Psoas muscle (tissue), 8 donors: ENCODE measurements around the gene KRTAP6-1. TPM values are rescaled to one million over a fixed set of nuclear protein-coding genes. Genes with fewer than 3 reads are reported as not detected.

Experiments
- ATAC-seq, 4 donors: fragments of 200-7000 bp; cut with Tn5 transposase; one replicate each; pipeline ENCODE4 v1.9.1; 2020; ENCODE audit warnings: moderate library complexity in 3 of 4, mild to moderate bottlenecking in 2 of 4
- DNase-seq, 2 donors: peaks; one replicate each; pipeline ENCODE4 v3.0.0-alpha.2; 2020
- H3K27ac ChIP-seq: fragments of 200-600 bp; one replicate; pipeline ENCODE4 v1.8.0; 2022
- H3K27me3 ChIP-seq, 3 donors: fragments of 200-600 bp in 1 of 3; one replicate each; pipeline versions ENCODE4 v1.6.1 to v1.8.0; 2013 to 2022; ENCODE audit warnings: low read length in 2 of 3, mild to moderate bottlenecking in 2 of 3, moderate library complexity in 1 of 3; ENCODE audit not compliant: insufficient read depth in 3 of 3
- H3K36me3 ChIP-seq, 2 donors: fragments of 200-600 bp in 1 of 2; one replicate each; pipeline versions ENCODE4 v1.6.1 to v1.8.0; 2013 to 2022; ENCODE audit warnings: low read depth in 1 of 2, mild to moderate bottlenecking in 1 of 2, moderate library complexity in 1 of 2; ENCODE audit not compliant: insufficient read depth in 1 of 2
- H3K4me1 ChIP-seq: fragments of 200-600 bp; one replicate; pipeline ENCODE4 v1.8.0; 2022
- H3K4me3 ChIP-seq: fragments of 200-600 bp; one replicate; pipeline ENCODE4 v1.8.0; 2022; ENCODE audit warnings: mild to moderate bottlenecking
- H3K9me3 ChIP-seq: fragments of 200-600 bp; one replicate; pipeline ENCODE4 v1.8.0; 2022
- WGBS, 3 donors: extraction: QIAGEN DNeasy Blood & Tissue Kit; methylation state at CpG; one replicate each; pipeline versions ENCODE4 v1.1.6 to v1.1.7; 2013; 5-methylcytosine and 5-hydroxymethylcytosine counted together
- intact Hi-C, 2 donors: fragments of 100-400 bp; cut with DNase I; formaldehyde crosslinking; loops; one replicate each; pipeline versions ENCODE4 v1.11.0 to v1.14.2; 2022
- polyA plus RNA-seq, 3 donors: library from polyadenylated mRNA; stranded (reverse); fragments of 200-250 nt; gene quantifications; one replicate each; pipeline ENCODE4 v1.2.3, GENCODE V29; 2013
- total RNA-seq, 4 donors: library from RNA; stranded (reverse); fragmentation: NEBNext Ultra II Directional in 2 of 4; extraction: Animal tissue kit (Norgen Biotek cat#: 25700) in 2 of 4; gene quantifications; one replicate each; pipeline versions ENCODE4 v1.2.1 to v1.2.4, GENCODE V29; 2021 to 2023
- TF ChIP-seq, protein P1 (sequence below): fragments of 200-600 bp; IDR thresholded peaks from one replicate; pipeline ENCODE4 v1.8.0; 2022; ENCODE audit warnings: antibody characterized with exemption
- donor health status: healthy with polysubstance abuse.
- donor health status: DM: no; HTN: no; CAD: no; lungs with moderate emphysema.
- donor health status: Bipolar disorder and iron deficiency.
- donor health status: healthy.
- donor health status: DM: yes; HTN: yes; CAD: no.
- donor health status: DM: no; HTN: no; CAD: no.
- donor health status: DM: no; HTN: no; CAD: no.
- donor health status: DM: yes; HTN: yes; CAD: no.

KRTAP6-1 gene
- total and polyA plus RNA-seq, 7 donors = not detected

DNA sequence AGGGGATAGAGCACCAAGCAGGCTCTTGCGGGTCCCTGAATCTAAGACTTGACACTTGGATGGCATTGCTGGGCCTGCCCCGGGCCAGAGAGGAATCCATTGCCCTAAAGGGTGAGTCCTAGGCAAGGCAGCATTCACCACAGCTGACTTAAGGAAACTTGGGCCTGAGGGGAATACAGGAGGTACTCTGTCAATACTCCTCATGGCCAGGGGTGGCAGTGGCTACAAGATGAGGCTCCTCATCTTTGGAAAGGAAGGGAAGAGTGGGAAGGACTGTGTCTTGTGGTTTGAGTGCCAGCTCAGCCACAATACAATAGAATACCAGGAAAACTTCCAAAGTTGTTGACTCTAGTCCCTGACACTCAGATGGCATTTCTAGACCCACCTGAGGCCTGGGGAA lies 7.8 kb downstream of the KRTAP6-1 start:
- no peaks in the 10 kb centered on the region for H3K27me3 ChIP-seq
- no peaks in the 10 kb centered on the region for H3K9me3 ChIP-seq
- H3K27ac ChIP-seq = no peak overlapping the region
- H3K36me3 ChIP-seq = no peaks in the 10 kb centered on the region
- TF ChIP-seq, protein P1, sequence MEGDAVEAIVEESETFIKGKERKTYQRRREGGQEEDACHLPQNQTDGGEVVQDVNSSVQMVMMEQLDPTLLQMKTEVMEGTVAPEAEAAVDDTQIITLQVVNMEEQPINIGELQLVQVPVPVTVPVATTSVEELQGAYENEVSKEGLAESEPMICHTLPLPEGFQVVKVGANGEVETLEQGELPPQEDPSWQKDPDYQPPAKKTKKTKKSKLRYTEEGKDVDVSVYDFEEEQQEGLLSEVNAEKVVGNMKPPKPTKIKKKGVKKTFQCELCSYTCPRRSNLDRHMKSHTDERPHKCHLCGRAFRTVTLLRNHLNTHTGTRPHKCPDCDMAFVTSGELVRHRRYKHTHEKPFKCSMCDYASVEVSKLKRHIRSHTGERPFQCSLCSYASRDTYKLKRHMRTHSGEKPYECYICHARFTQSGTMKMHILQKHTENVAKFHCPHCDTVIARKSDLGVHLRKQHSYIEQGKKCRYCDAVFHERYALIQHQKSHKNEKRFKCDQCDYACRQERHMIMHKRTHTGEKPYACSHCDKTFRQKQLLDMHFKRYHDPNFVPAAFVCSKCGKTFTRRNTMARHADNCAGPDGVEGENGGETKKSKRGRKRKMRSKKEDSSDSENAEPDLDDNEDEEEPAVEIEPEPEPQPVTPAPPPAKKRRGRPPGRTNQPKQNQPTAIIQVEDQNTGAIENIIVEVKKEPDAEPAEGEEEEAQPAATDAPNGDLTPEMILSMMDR = no peak
- H3K4me3 ChIP-seq = no peak overlapping the region
- intact Hi-C loops = no loop called here
- ATAC-seq (no peak), DNase-seq (no peak)
- no peaks in the 10 kb centered on the region for H3K4me1 ChIP-seq
- 83 to 87% (median 86%) methylated on average over 2 of the region's 2 CpGs for WGBS, 3 donors

DNA sequence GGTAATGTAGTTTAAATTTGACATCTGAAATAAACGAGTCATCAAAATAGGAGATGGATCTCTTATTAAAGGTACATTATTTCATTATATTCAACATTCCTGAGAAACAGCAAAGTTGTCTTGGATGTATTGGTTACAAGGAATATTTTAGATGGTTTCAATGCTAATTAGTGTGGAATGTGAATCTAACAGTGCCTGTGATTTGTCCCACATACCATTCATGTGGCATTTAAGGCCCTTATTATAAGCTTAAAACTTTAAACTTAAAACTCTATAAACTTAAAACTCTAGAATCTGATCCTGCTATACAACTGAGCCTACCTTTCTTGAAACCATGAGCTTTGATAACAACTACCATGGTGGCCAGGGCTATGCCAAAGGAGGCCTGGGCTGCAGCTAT lies 12.9 kb downstream of the KRTAP6-1 start, which contains the start of gene KRTAP22-1:
Gene KRTAP22-1 (plus strand): TSS at position 301 of the 400 bp plus-strand sequence.
- Histone ChIP-seq H3K9me3 (no peaks in the 10 kb centered on the region), H3K36me3 (no peaks in the 10 kb centered on the region), H3K4me1 (no peaks in the 10 kb centered on the region), H3K27me3 (no peaks in the 10 kb centered on the region), H3K27ac (no peak within 1 kb of the TSS), H3K4me3 (no peak within 1 kb of the TSS)
- TF ChIP-seq, protein P1 = no peak
- intact Hi-C loops = no loop called here
- DNase-seq = no peak
- ATAC-seq = no peak
- WGBS, 3 donors = 50 to 91% (median 50%) methylated on average over 1 of the region's 1 CpG

DNA sequence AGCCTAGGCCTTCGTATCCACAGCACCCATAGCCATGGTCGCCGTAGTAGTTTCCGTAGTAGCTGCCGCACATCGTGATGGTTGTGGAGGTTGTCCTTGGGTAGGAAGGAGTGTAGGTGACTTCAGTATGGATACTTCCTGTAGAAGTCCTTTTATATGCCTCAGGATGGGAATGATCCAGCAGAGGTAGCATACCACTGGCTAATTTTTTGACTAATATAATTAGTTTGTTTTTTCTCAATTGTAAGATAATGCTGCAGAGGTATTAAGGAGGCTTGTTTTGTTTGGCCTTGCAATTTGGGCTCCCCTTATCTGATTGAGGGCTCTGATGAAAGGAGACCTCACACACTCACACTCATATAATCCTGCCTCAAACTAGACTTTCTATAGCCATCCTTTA lies 14.9 kb downstream of the KRTAP6-1 start, which contains the start of gene KRTAP6-2:
Gene KRTAP6-2 (minus strand): TSS at position 101 of the 400 bp plus-strand sequence. CDS start 28 bp downstream, at position 73.
- TF ChIP-seq, protein P1 = no peak
- no peaks in the 10 kb centered on the region for H3K9me3 ChIP-seq
- no peak for ATAC-seq
- H3K36me3 ChIP-seq = no peaks in the 10 kb centered on the region
- no peak within 1 kb of the TSS for H3K4me3 ChIP-seq
- WGBS, 3 donors = 93 to 95% (median 95%) methylated on average over 6 of the region's 6 CpGs
- H3K4me1 ChIP-seq = no peaks in the 10 kb centered on the region
- no peak within 1 kb of the TSS for H3K27ac ChIP-seq
- no peak for DNase-seq
- H3K27me3 ChIP-seq = no peaks in the 10 kb centered on the region
- intact Hi-C loops = no loop called here

DNA sequence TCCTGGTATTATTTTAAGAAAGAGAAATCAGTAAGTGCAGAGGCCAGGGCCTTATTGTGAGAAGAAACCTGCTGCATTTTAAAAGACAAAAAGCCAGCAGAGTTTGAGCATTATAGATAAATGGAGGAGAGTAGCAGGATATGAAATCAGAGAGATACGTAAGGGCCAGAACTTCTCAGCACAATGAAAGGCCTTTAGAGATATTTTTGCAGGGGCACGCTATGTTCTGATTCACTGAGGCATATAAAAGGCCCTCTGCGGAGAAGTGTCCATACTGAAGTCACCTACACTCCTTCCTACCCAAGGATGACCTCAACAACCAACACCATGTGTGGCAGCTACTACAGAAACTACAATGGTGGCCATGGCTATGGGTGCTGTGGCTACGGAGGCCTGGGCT lies 21.6 kb downstream of the KRTAP6-1 start, which contains the start of gene KRTAP6-3:
Gene KRTAP6-3 (plus strand): TSS at position 301 of the 400 bp plus-strand sequence. CDS start 6 bp downstream, at position 307.
- H3K27me3 ChIP-seq = no peaks in the 10 kb centered on the region
- no peak within 1 kb of the TSS for H3K4me3 ChIP-seq
- WGBS, 3 donors = 86 to 94% (median 91%) methylated on average over 4 of the region's 4 CpGs
- no peaks in the 10 kb centered on the region for H3K36me3 ChIP-seq
- ATAC-seq (no peak), DNase-seq (no peak)
- no peaks in the 10 kb centered on the region for H3K4me1 ChIP-seq
- intact Hi-C loops = no loop called here
- no peaks in the 10 kb centered on the region for H3K9me3 ChIP-seq
- H3K27ac ChIP-seq = no peak within 1 kb of the TSS
- TF ChIP-seq, protein P1 = no peak

DNA sequence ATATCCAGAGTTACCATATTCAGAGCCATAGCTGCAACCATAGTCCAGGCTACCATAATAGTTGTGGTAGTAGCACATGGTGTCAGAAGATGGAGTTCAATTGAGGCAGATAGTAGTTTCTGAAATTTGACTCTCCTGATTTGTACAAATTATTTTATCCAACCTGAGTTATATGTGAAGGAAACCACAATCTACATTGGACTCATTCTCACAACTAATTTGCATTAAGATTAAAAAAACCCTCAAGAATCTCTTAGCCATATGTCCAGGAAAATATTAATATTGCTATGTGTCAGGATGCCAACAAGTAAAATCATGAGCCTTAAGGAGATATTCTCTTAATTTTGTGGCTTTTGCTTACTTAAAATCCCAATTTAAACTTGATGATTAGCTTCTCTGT lies 23.4 kb downstream of the KRTAP6-1 start, which contains the start of gene KRTAP22-2:
Gene KRTAP22-2 (minus strand): TSS at position 101 of the 400 bp plus-strand sequence.
- TF ChIP-seq, protein P1 = no peak
- DNase-seq (no peak), ATAC-seq (no peak)
- H3K9me3 ChIP-seq = no peaks in the 10 kb centered on the region
- intact Hi-C loops = no loop called here
- no peak within 1 kb of the TSS for H3K27ac ChIP-seq
- no peaks in the 10 kb centered on the region for H3K27me3 ChIP-seq
- no peak within 1 kb of the TSS for H3K4me3 ChIP-seq
- H3K4me1 ChIP-seq = no peaks in the 10 kb centered on the region
- no peaks in the 10 kb centered on the region for H3K36me3 ChIP-seq
